SU-DHL-6 (cell line): ENCODE results near the gene APC2.

Source experiments
- H2AFZ ChIP-seq: fragments of 200-600 bp; sonication (generic); 2 replicates; pipeline ENCODE4 v1.6.1; 2014; ENCODE audit warnings: low read depth, mild to moderate bottlenecking, moderate library complexity, mixed read lengths, antibody characterized with exemption, low read length; ENCODE audit not compliant: severe bottlenecking
- H3F3A ChIP-seq: fragments of 200-600 bp; shearing (Covaris generic); 2 replicates; pipeline ENCODE4 v1.6.0; 2016; ENCODE audit warnings: antibody characterized with exemption, mild to moderate bottlenecking; ENCODE audit not compliant: insufficient read depth
- H3K27ac ChIP-seq: fragments of 200-600 bp; sonication (generic); 2 replicates; pipeline ENCODE4 v1.5.1; 2016; ENCODE audit warnings: low read depth, mild to moderate bottlenecking, low read length, moderate library complexity, mixed read lengths
- H3K27me3 ChIP-seq: fragments of 200-600 bp; sonication (generic), shearing (Covaris generic); 2 replicates; pipeline ENCODE4 v1.6.0; 2014; ENCODE audit warnings: mild to moderate bottlenecking, low read length
- H3K36me3 ChIP-seq: fragments of 200-600 bp; sonication (generic); 2 replicates; pipeline ENCODE4 v1.6.1; 2014; ENCODE audit warnings: mild to moderate bottlenecking, low read length, mixed read lengths
- H3K4me2 ChIP-seq: fragments of 300-600, 200-600 bp; shearing (Covaris generic), sonication (generic); 2 replicates; pipeline ENCODE4 v1.6.0; 2014; ENCODE audit warnings: low read length, low read depth, mild to moderate bottlenecking; ENCODE audit not compliant: poor library complexity, severe bottlenecking
- H3K4me3 ChIP-seq: fragments of 200-600 bp; sonication (generic); 2 replicates; pipeline ENCODE4 v1.5.1; 2014; ENCODE audit warnings: antibody characterized with exemption, low read length, mild to moderate bottlenecking, mixed read lengths; ENCODE audit not compliant: insufficient read depth, poor library complexity, severe bottlenecking
- H3K79me2 ChIP-seq: fragments of 200-600 bp; sonication (generic); 2 replicates; pipeline ENCODE4 v1.6.1; 2014; ENCODE audit warnings: mild to moderate bottlenecking, low read length, moderate library complexity; ENCODE audit not compliant: insufficient read depth
- H3K9ac ChIP-seq: fragments of 200-600 bp; sonication (generic); 2 replicates; pipeline ENCODE4 v1.7.0; 2014; ENCODE audit warnings: mild to moderate bottlenecking, low read length
- H3K9me2 ChIP-seq: fragments of 200-600 bp; sonication (generic); replicated peaks from 2 replicates; pipeline ENCODE4 v1.6.1; 2014; ENCODE audit warnings: low read length; ENCODE audit not compliant: insufficient read depth
- H3K9me3 ChIP-seq: fragments of 200-600 bp; sonication (generic); 2 replicates; pipeline ENCODE4 v1.6.1; 2014; ENCODE audit warnings: low read length, mixed read lengths; ENCODE audit not compliant: insufficient read depth
- H4K20me1 ChIP-seq: fragments of 200-600 bp; sonication (generic); 2 replicates; pipeline ENCODE4 v1.6.1; 2014; ENCODE audit warnings: low read depth, mild to moderate bottlenecking, antibody characterized with exemption, low read length, moderate library complexity, mixed read lengths
- CTCF ChIP-seq: fragments of 200-600 bp; sonication (generic); IDR thresholded peaks from one replicate; pipeline ENCODE4 v1.5.1; 2017; ENCODE audit warnings: antibody characterized with exemption, mild to moderate bottlenecking, low read length, moderate library complexity; ENCODE audit not compliant: insufficient read depth, poor library complexity, severe bottlenecking
- EZH2phosphoT487 ChIP-seq: fragments of 200-600 bp; sonication (generic), shearing (Covaris generic); conservative IDR thresholded peaks from 2 replicates; pipeline ENCODE4 v1.6.1; 2018; ENCODE audit warnings: mild to moderate bottlenecking, antibody characterized with exemption, low read length, moderate library complexity, mixed read lengths

Gene APC2

GRCh38 chr19:1468821-1469254, 18.9 kb downstream of the APC2 start:
- Histone ChIP-seq H2AFZ (no peak overlapping the region), H3F3A (no peaks in the 10 kb centered on the region), H3K27me3 (no peaks in the 10 kb centered on the region), H3K9me3 (no peaks in the 10 kb centered on the region), H3K4me3 (no peak overlapping the region), H3K27ac (no peak overlapping the region), H4K20me1 (peaks cover 3% of the 10 kb centered on the region; the same call in 1 of the 2 replicates), H3K4me2 (no peak overlapping the region), H3K79me2 (no peaks in the 10 kb centered on the region), H3K9me2 (no peaks in the 10 kb centered on the region), H3K36me3 (no peaks in the 10 kb centered on the region), H3K9ac (no peak overlapping the region)
- TF ChIP-seq CTCF (no peak), EZH2phosphoT487 (no peak)

GRCh38 chr19:1469255-1470054, 19.5 kb downstream of the APC2 start:
- TF ChIP-seq CTCF = no peak
- no peak for TF ChIP-seq EZH2phosphoT487
- H2AFZ ChIP-seq = no peak overlapping the region
- H3K79me2 ChIP-seq = no peaks in the 10 kb centered on the region
- H3K9ac ChIP-seq = no peak overlapping the region
- no peak overlapping the region for H3K27ac ChIP-seq
- no peaks in the 10 kb centered on the region for H3F3A ChIP-seq
- H3K4me2 ChIP-seq = no peak overlapping the region
- no peaks in the 10 kb centered on the region for H3K36me3 ChIP-seq
- no peaks in the 10 kb centered on the region for H3K9me2 ChIP-seq
- H3K4me3 ChIP-seq = no peak overlapping the region
- peaks cover 3% of the 10 kb centered on the region; the same call in 1 of the 2 replicates for H4K20me1 ChIP-seq
- no peaks in the 10 kb centered on the region for H3K27me3 ChIP-seq
- H3K9me3 ChIP-seq = no peaks in the 10 kb centered on the region

DNA sequence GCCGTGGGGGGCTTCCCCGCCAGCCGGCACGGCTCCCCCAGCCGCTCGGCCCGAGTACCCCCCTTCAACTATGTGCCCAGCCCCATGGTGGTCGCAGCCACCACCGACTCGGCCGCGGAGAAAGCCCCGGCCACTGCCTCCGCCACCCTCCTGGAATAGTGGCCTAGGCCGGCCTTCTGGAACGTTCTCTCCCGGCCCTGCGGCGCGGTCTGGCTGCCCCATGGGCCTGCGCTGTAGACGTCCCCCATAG, 20.1 kb downstream of the APC2 start:
- Histone ChIP-seq H3K27me3 (no peaks in the 10 kb centered on the region), H3F3A (no peaks in the 10 kb centered on the region), H3K4me3 (no peak overlapping the region), H3K4me2 (no peak overlapping the region), H3K79me2 (no peaks in the 10 kb centered on the region), H3K9me2 (no peaks in the 10 kb centered on the region), H2AFZ (no peak overlapping the region), H3K9ac (no peak overlapping the region), H3K9me3 (no peaks in the 10 kb centered on the region), H3K27ac (no peak overlapping the region), H4K20me1 (peaks cover 3% of the 10 kb centered on the region; the same call in 1 of the 2 replicates), H3K36me3 (no peaks in the 10 kb centered on the region)
- no peak for TF ChIP-seq EZH2phosphoT487
- no peak for TF ChIP-seq CTCF
